Vagina (tissue), 2 donors: Measurements from ENCODE around the gene NEK11.

Experiments used
- CTCF ChIP-seq, 3 experiments: fragments of 450-650 bp in 2 of 3; fragments of 200-600 bp in 1 of 3; sonication (generic) in 1 of 3; IDR thresholded peaks; one replicate each; pipeline ENCODE4 v1.5.1; 2017 to 2019; ENCODE audit warnings: antibody characterized with exemption in 3 of 3, mild to moderate bottlenecking in 2 of 3, moderate library complexity in 2 of 3
- POLR2A ChIP-seq, 2 donors: fragments of 450-650 bp; IDR thresholded peaks; one replicate each; pipeline ENCODE4 v1.6.1; 2017; ENCODE audit warnings: antibody characterized with exemption in 2 of 2, mild to moderate bottlenecking in 2 of 2, moderate library complexity in 2 of 2
- POLR2AphosphoS5 ChIP-seq, 2 donors: sonication (generic); formaldehyde crosslinking; IDR thresholded peaks; one replicate each; pipeline ENCODE4 v1.9.0; 2017; ENCODE audit warnings: antibody characterized with exemption in 2 of 2, mild to moderate bottlenecking in 2 of 2, low read depth in 1 of 2; ENCODE audit not compliant: insufficient read depth in 1 of 2

- TF ChIP-seq CTCF (IDR thresholded peaks at IDR 0.05) (no peak), POLR2A (IDR thresholded peaks at IDR 0.05) (no peak), POLR2AphosphoS5 (IDR thresholded peaks at IDR 0.05; ENCODE audit: insufficient read depth in 1 of 2, low read depth in 1 of 2) (no peak)
Observed at GRCh38 chr3:131028844-131029243, 2.2 kb downstream of the NEK11 start.
